ENCODE results near the gene SPECC1. TPM values are rescaled to one million over a fixed set of nuclear protein-coding genes. Genes with fewer than 3 reads are reported as not detected.

SPECC1 gene
- total RNA-seq, 1 experiment from 2014 or later: 46.4 TPM

DNA sequence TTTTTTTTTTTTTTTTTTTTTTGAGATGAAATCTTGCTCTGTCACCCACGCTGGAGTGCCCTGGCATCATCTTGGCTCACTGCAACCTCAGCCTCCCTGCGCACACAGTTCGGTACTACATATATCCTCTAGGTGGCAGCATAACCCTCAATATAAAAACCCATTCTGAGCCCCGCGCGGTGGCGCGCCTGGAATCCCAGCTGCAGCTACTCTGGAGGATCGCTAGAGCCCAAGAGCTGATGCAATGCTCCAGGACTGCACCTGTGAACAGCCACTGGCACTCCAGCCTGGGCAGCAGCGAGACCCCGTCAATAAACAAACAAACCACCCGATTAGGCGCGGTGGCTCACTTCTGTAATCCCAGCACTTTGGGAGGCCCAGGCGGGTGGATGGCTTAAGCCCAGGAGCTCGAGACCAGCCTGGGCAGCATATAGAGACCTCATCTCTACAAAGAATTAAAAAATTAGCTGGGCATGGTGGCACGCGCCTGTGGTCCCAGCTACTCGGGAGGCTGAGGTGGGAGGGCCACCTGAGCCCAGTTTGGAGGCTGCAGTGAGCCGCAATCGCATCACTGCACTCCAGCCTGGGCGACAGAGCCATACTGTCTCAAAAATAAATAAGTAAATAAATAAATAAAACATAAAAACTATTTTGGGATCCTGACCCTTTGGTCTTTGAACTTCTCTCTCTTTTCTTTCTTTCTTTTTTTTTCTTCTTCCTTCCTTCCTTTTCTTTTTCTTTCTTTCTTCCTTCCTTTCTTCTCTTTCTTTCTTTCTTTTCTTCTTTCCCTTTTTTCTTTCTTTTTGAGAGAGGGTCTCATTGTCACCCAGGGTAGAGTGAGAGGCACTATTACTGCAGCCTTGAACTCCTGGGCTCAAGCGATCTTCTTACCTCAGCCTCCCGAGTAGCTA lies 16.1 kb upstream of the SPECC1 start:
- no TSS peak for BruUV-seq (replicated peaks)
- no peaks in the 10 kb centered on the region for H3K36me3 ChIP-seq (ENCODE audit: low read depth, low read length)
- peak overlapping the region; percentile 92 for H3K4me2 ChIP-seq (ENCODE audit: low read length)
- H3K4me3 ChIP-seq (ENCODE audit: low read length): peak overlapping the region; percentile 65
- no peaks in the 10 kb centered on the region for H3K9me2 ChIP-seq (replicated peaks; ENCODE audit: low read length)
- no peaks in the 10 kb centered on the region; the same call in 1 of the 2 replicates for H3K4me1 ChIP-seq (ENCODE audit: insufficient read depth, low read length)
- peak overlapping the region; percentile 88 for H2AFZ ChIP-seq (ENCODE audit: low read length)
- peak; percentile 97 for DNase-seq
- ATAC-seq: peak; percentile 99
- TF ChIP-seq, protein P1, sequence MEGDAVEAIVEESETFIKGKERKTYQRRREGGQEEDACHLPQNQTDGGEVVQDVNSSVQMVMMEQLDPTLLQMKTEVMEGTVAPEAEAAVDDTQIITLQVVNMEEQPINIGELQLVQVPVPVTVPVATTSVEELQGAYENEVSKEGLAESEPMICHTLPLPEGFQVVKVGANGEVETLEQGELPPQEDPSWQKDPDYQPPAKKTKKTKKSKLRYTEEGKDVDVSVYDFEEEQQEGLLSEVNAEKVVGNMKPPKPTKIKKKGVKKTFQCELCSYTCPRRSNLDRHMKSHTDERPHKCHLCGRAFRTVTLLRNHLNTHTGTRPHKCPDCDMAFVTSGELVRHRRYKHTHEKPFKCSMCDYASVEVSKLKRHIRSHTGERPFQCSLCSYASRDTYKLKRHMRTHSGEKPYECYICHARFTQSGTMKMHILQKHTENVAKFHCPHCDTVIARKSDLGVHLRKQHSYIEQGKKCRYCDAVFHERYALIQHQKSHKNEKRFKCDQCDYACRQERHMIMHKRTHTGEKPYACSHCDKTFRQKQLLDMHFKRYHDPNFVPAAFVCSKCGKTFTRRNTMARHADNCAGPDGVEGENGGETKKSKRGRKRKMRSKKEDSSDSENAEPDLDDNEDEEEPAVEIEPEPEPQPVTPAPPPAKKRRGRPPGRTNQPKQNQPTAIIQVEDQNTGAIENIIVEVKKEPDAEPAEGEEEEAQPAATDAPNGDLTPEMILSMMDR (conservative IDR thresholded peaks at IDR 0.05; ENCODE audit: low read depth, low read length): peak; percentile 87
- no peak for TF ChIP-seq EZH2 (IDR thresholded peaks at IDR 0.05; ENCODE audit: low read length, unreplicated experiment)
- no peak for TF ChIP-seq EZH2phosphoT487 (IDR thresholded peaks at IDR 0.05; ENCODE audit: borderline replicate concordance, low read length)
- H3K27me3 ChIP-seq (ENCODE audit: low read length): no peaks in the 10 kb centered on the region
- intact Hi-C loops (cut with micrococcal nuclease): loop anchor here (1.0 to 2.0 kb wide), 3 partner anchors 16 to 234 kb away; partner anchors contain the start of gene SPECC1
- no peaks in the 10 kb centered on the region for H4K20me1 ChIP-seq (ENCODE audit: low read length)
- ChIA-PET POLR2A (ENCODE audit: unreplicated experiment) (no interaction called here), CTCF (interaction anchor here (0.6 to 1.0 kb wide), 5 partner anchors 16 to 141 kb away, joined by 3 to 15 read pairs (median 6); partner anchors contain the start of gene SPECC1)
- H3K27ac ChIP-seq (ENCODE audit: low read length): no peak overlapping the region
- H3K9me3 ChIP-seq (ENCODE audit: low read length): no peaks in the 10 kb centered on the region
- H3F3A ChIP-seq (ENCODE audit: low read length, unreplicated experiment): no peaks in the 10 kb centered on the region
- H3K79me2 ChIP-seq (ENCODE audit: low read length): no peaks in the 10 kb centered on the region
- no peak overlapping the region for H3K9ac ChIP-seq (ENCODE audit: low read length)

DNA sequence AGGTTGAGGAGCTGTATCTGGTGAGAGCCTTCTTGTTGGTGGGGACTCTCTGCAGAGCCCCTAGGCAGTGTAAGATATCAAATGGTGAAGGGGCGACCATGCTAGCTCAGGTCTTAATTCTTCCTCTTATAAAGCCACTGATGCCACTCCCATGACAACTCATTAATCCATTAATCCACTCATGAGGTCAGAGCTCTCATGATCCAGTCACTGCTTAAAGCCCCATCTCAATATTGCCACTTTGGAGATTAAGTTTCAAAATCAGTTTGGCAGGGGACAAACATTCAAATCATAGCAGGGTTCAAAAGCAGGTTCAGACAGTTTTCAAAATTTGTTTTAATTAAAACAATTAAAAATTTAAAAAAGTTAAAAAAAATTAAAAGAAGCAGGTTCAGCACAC lies 13.1 kb upstream of the SPECC1 start:
- Histone ChIP-seq H3K4me1 (ENCODE audit: insufficient read depth, low read length) (no peaks in the 10 kb centered on the region; the same call in 1 of the 2 replicates), H3F3A (ENCODE audit: low read length, unreplicated experiment) (no peaks in the 10 kb centered on the region), H3K79me2 (ENCODE audit: low read length) (no peaks in the 10 kb centered on the region), H3K9me3 (ENCODE audit: low read length) (no peaks in the 10 kb centered on the region), H3K9ac (ENCODE audit: low read length) (no peak overlapping the region), H3K4me2 (ENCODE audit: low read length) (no peak overlapping the region), H3K27ac (ENCODE audit: low read length) (no peak overlapping the region), H3K27me3 (ENCODE audit: low read length) (no peaks in the 10 kb centered on the region), H3K9me2 (replicated peaks; ENCODE audit: low read length) (no peaks in the 10 kb centered on the region), H3K4me3 (ENCODE audit: low read length) (no peak overlapping the region), H4K20me1 (ENCODE audit: low read length) (no peaks in the 10 kb centered on the region), H3K36me3 (ENCODE audit: low read depth, low read length) (no peaks in the 10 kb centered on the region), H2AFZ (ENCODE audit: low read length) (no peak overlapping the region)
- DNase-seq: no peak
- ATAC-seq: no peak
- CTCF ChIA-PET: no interaction called here
- intact Hi-C loops (cut with micrococcal nuclease): no loop called here
- no peak for TF ChIP-seq EZH2 (IDR thresholded peaks at IDR 0.05; ENCODE audit: low read length, unreplicated experiment)
- TF ChIP-seq EZH2phosphoT487 (IDR thresholded peaks at IDR 0.05; ENCODE audit: borderline replicate concordance, low read length): no peak
- TF ChIP-seq, protein P1 (conservative IDR thresholded peaks at IDR 0.05; ENCODE audit: low read depth, low read length): no peak
- POLR2A ChIA-PET (ENCODE audit: unreplicated experiment): no interaction called here
- BruUV-seq (replicated peaks): no TSS peak

DNA sequence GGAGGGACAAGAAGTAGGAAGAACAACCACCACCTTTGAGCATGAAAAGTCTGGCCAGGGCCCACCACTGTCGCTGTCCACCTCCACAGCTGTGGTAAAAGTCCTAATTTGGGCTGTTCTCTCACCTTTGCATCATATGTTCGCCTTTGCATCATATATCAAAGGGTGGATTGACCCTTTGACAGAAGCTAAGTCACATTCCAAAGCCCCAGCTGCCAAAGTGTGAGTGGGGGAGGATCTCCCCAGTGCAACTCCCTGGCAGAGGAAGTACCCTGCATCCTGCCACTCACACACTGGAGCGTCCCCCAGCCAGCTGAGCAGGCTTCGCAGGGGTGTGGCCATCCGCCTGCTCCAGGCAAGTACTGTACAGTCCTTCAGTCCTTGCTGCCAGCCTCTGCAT lies 12.7 kb upstream of the SPECC1 start:
- no peaks in the 10 kb centered on the region for H3K9me2 ChIP-seq (replicated peaks; ENCODE audit: low read length)
- no peaks in the 10 kb centered on the region for H3K36me3 ChIP-seq (ENCODE audit: low read depth, low read length)
- no peak for DNase-seq
- no peak overlapping the region for H3K27ac ChIP-seq (ENCODE audit: low read length)
- no peak overlapping the region for H3K4me2 ChIP-seq (ENCODE audit: low read length)
- no peaks in the 10 kb centered on the region for H4K20me1 ChIP-seq (ENCODE audit: low read length)
- H3K9ac ChIP-seq (ENCODE audit: low read length): no peak overlapping the region
- H3K9me3 ChIP-seq (ENCODE audit: low read length): no peaks in the 10 kb centered on the region
- CTCF ChIA-PET: no interaction called here
- intact Hi-C loops (cut with micrococcal nuclease): no loop called here
- no peak overlapping the region for H3K4me3 ChIP-seq (ENCODE audit: low read length)
- no peaks in the 10 kb centered on the region for H3K79me2 ChIP-seq (ENCODE audit: low read length)
- no peaks in the 10 kb centered on the region for H3K27me3 ChIP-seq (ENCODE audit: low read length)
- POLR2A ChIA-PET (ENCODE audit: unreplicated experiment): no interaction called here
- no peak for ATAC-seq
- TF ChIP-seq, protein P1 (conservative IDR thresholded peaks at IDR 0.05; ENCODE audit: low read depth, low read length): no peak
- TF ChIP-seq EZH2 (IDR thresholded peaks at IDR 0.05; ENCODE audit: low read length, unreplicated experiment) (no peak), EZH2phosphoT487 (IDR thresholded peaks at IDR 0.05; ENCODE audit: borderline replicate concordance, low read length) (no peak)
- H3F3A ChIP-seq (ENCODE audit: low read length, unreplicated experiment): no peaks in the 10 kb centered on the region
- H2AFZ ChIP-seq (ENCODE audit: low read length): no peak overlapping the region
- BruUV-seq (replicated peaks): no TSS peak
- H3K4me1 ChIP-seq (ENCODE audit: insufficient read depth, low read length): no peaks in the 10 kb centered on the region; the same call in 1 of the 2 replicates

Data from PC-3 (cell line).